Neural cell (in vitro differentiated cells): Measurements from ENCODE around the gene STEAP2. TPM values are rescaled to one million over a fixed set of nuclear protein-coding genes. Genes with fewer than 3 reads are reported as not detected.

ENCODE experiments used
- H2AFZ ChIP-seq: fragments of 200-600, 300-800 bp; sonication (generic), shearing (Covaris generic); 2 replicates; pipeline ENCODE4 v1.6.0; 2014; ENCODE audit warnings: low read depth, mild to moderate bottlenecking, antibody characterized with exemption, low read length, moderate library complexity
- H3F3A ChIP-seq: fragments of 200-600 bp; shearing (Covaris generic); 2 replicates; pipeline ENCODE4 v1.6.1; 2016; ENCODE audit warnings: mild to moderate bottlenecking, moderate library complexity, mixed read lengths, antibody characterized with exemption, low read length; ENCODE audit not compliant: insufficient read depth, poor library complexity, severe bottlenecking
- H3K27ac ChIP-seq: fragments of 200-600, 300-800 bp; sonication (generic), shearing (Covaris generic); 2 replicates; pipeline ENCODE4 v1.5.1; 2014; ENCODE audit warnings: mild to moderate bottlenecking, low read length, moderate library complexity
- H3K27me3 ChIP-seq: fragments of 300-800, 200-600 bp; sonication (generic), shearing (Covaris generic); 2 replicates; pipeline ENCODE4 v1.6.0; 2014; ENCODE audit warnings: mild to moderate bottlenecking, low read depth, low read length, moderate library complexity; ENCODE audit not compliant: insufficient read depth
- H3K36me3 ChIP-seq: fragments of 300-800, 200-600 bp; sonication (generic), shearing (Covaris generic); 2 replicates; pipeline ENCODE4 v1.5.1; 2014; ENCODE audit warnings: mild to moderate bottlenecking, antibody characterized with exemption, low read length, moderate library complexity; ENCODE audit not compliant: insufficient read depth
- H3K4me2 ChIP-seq: fragments of 300-800, 200-600 bp; sonication (generic), shearing (Covaris generic); 2 replicates; pipeline ENCODE4 v1.6.0; 2014; ENCODE audit warnings: mild to moderate bottlenecking, low read length
- H3K4me3 ChIP-seq: fragments of 300-800, 200-600 bp; sonication (generic), shearing (Covaris generic); 2 replicates; pipeline ENCODE4 v1.5.1; 2014; ENCODE audit warnings: mild to moderate bottlenecking, low read length, moderate library complexity
- H3K79me2 ChIP-seq: fragments of 200-600 bp; shearing (Covaris generic); replicated peaks from 2 replicates; pipeline ENCODE4 v1.6.0; 2014; ENCODE audit warnings: mild to moderate bottlenecking, low read length, moderate library complexity; ENCODE audit not compliant: insufficient read depth
- H3K9ac ChIP-seq: fragments of 300-800, 200-600 bp; sonication (generic), shearing (Covaris generic); 2 replicates; pipeline ENCODE4 v1.6.1; 2016; ENCODE audit warnings: mild to moderate bottlenecking, low read length, mixed read lengths
- H3K9me2 ChIP-seq: fragments of 200-600 bp; shearing (Covaris generic); 2 replicates; pipeline ENCODE4 v1.6.1; 2016; ENCODE audit warnings: mild to moderate bottlenecking, low read length, mixed read lengths; ENCODE audit not compliant: insufficient read depth
- H3K9me3 ChIP-seq: fragments of 200-600, 300-800 bp; sonication (generic), shearing (Covaris generic); 2 replicates; pipeline ENCODE4 v1.6.1; 2016; ENCODE audit warnings: mild to moderate bottlenecking, mixed run types, low read length, moderate library complexity, mixed read lengths
- H4K20me1 ChIP-seq: fragments of 200-600 bp; shearing (Covaris generic); 2 replicates; pipeline ENCODE4 v1.6.1; 2016; ENCODE audit warnings: mild to moderate bottlenecking, mixed run types; ENCODE audit not compliant: insufficient read depth
- CTCF ChIP-seq: fragments of 450-650 bp; IDR thresholded peaks from 2 replicates; pipeline ENCODE4 v1.5.1; 2014; ENCODE audit warnings: antibody characterized with exemption, mild to moderate bottlenecking, moderate library complexity; ENCODE audit not compliant: poor library complexity, severe bottlenecking
- EP300 ChIP-seq: fragments of 450-650 bp; conservative IDR thresholded peaks from 2 replicates; pipeline ENCODE4 v1.6.1; 2014; ENCODE audit warnings: antibody characterized with exemption, mild to moderate bottlenecking, moderate library complexity; ENCODE audit not compliant: poor library complexity, severe bottlenecking
- EZH2 ChIP-seq: fragments of 200-600, 300-800 bp; shearing (Covaris generic), sonication (generic); IDR thresholded peaks from 2 replicates; pipeline ENCODE4 v1.6.1; 2014; ENCODE audit warnings: antibody characterized with exemption, low read length, borderline replicate concordance, mild to moderate bottlenecking; ENCODE audit not compliant: insufficient read depth, poor library complexity, severe bottlenecking
- MXI1 ChIP-seq: fragments of 450-650 bp; conservative IDR thresholded peaks from 2 replicates; pipeline ENCODE4 v1.6.1; 2014; ENCODE audit warnings: antibody characterized with exemption, mild to moderate bottlenecking; ENCODE audit not compliant: poor library complexity, severe bottlenecking
- POLR2AphosphoS5 ChIP-seq: IDR thresholded peaks from 2 replicates; pipeline ENCODE4 v1.6.1; 2012
- RAD21 ChIP-seq: fragments of 450-650 bp; conservative IDR thresholded peaks from 2 replicates; pipeline ENCODE4 v1.6.1; 2014; ENCODE audit warnings: antibody characterized with exemption, mild to moderate bottlenecking, moderate library complexity
- REST ChIP-seq: IDR thresholded peaks from 2 replicates; pipeline ENCODE4 v1.6.1; 2012; ENCODE audit warnings: borderline replicate concordance
- SMC3 ChIP-seq: fragments of 450-650 bp; conservative IDR thresholded peaks from 2 replicates; pipeline ENCODE4 v1.6.1; 2014; ENCODE audit warnings: antibody characterized with exemption, mild to moderate bottlenecking, moderate library complexity; ENCODE audit not compliant: poor library complexity
- TAF1 ChIP-seq: IDR thresholded peaks from 2 replicates; pipeline ENCODE4 v1.6.1; 2012; ENCODE audit warnings: low read depth
- polyA plus RNA-seq: library from polyadenylated mRNA; depleted of rRNA; stranded (reverse); fragments of >200 nt; gene quantifications from 2 replicates; pipeline ENCODE4 v1.2.3, GENCODE V29; 2014

The STEAP2 gene
- polyA plus RNA-seq, 1 donor from 2014 or later = 5.9 TPM

- Histone ChIP-seq H3K4me3 (no peak overlapping the region), H3K9ac (no peak overlapping the region), H2AFZ (no peak overlapping the region), H3K79me2 (no peaks in the 10 kb centered on the region), H3K27me3 (no peaks in the 10 kb centered on the region), H3K4me2 (no peak overlapping the region), H3F3A (no peaks in the 10 kb centered on the region), H3K9me3 (no peaks in the 10 kb centered on the region), H3K36me3 (no peaks in the 10 kb centered on the region), H3K9me2 (no peaks in the 10 kb centered on the region), H3K27ac (no peak overlapping the region), H4K20me1 (no peaks in the 10 kb centered on the region)
- TF ChIP-seq REST (no peak), SMC3 (no peak), EZH2 (no peak), RAD21 (no peak), POLR2AphosphoS5 (no peak), CTCF (no peak), MXI1 (no peak), TAF1 (no peak), EP300 (no peak)
Measured at GRCh38 chr7:90224195-90224594, 12.7 kb downstream of the STEAP2 start.

GRCh38 chr7:90225181-90225580 lies 13.6 kb downstream of the STEAP2 start:
- Histone ChIP-seq H3K79me2 (no peaks in the 10 kb centered on the region), H3K9me3 (no peaks in the 10 kb centered on the region), H3K27me3 (no peaks in the 10 kb centered on the region), H3K9ac (no peak overlapping the region), H3K4me3 (no peak overlapping the region), H3K27ac (no peak overlapping the region), H4K20me1 (no peaks in the 10 kb centered on the region), H3K4me2 (no peak overlapping the region), H3F3A (no peaks in the 10 kb centered on the region), H2AFZ (no peak overlapping the region), H3K36me3 (no peaks in the 10 kb centered on the region), H3K9me2 (no peaks in the 10 kb centered on the region)
- no peak for TF ChIP-seq POLR2AphosphoS5
- no peak for TF ChIP-seq EP300
- no peak for TF ChIP-seq TAF1
- TF ChIP-seq RAD21 = no peak
- TF ChIP-seq MXI1 = no peak
- TF ChIP-seq CTCF = no peak
- TF ChIP-seq REST = no peak
- TF ChIP-seq EZH2 = no peak
- TF ChIP-seq SMC3 = no peak
